ENCODE measurements around the gene DIDO1.

GRCh38 chr20:62831361-62831788 lies 94.9 kb downstream of the DIDO1 start:
- TF ChIP-seq, protein P1, sequence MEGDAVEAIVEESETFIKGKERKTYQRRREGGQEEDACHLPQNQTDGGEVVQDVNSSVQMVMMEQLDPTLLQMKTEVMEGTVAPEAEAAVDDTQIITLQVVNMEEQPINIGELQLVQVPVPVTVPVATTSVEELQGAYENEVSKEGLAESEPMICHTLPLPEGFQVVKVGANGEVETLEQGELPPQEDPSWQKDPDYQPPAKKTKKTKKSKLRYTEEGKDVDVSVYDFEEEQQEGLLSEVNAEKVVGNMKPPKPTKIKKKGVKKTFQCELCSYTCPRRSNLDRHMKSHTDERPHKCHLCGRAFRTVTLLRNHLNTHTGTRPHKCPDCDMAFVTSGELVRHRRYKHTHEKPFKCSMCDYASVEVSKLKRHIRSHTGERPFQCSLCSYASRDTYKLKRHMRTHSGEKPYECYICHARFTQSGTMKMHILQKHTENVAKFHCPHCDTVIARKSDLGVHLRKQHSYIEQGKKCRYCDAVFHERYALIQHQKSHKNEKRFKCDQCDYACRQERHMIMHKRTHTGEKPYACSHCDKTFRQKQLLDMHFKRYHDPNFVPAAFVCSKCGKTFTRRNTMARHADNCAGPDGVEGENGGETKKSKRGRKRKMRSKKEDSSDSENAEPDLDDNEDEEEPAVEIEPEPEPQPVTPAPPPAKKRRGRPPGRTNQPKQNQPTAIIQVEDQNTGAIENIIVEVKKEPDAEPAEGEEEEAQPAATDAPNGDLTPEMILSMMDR (IDR thresholded peaks at IDR 0.05; ENCODE audit: insufficient read depth, low read length, poor library complexity, severe bottlenecking) = no peak
- no peak for TF ChIP-seq EZH2phosphoT487 (conservative IDR thresholded peaks at IDR 0.05; ENCODE audit: low read length)

All from SU-DHL-6 (cell line).